Gastroesophageal sphincter (tissue), 4 donors: ENCODE measurements around the gene EHD1. TPM values are rescaled to one million over a fixed set of nuclear protein-coding genes. Genes with fewer than 3 reads are reported as not detected.

Source experiments
- ATAC-seq: fragments of 150-250 bp; one replicate; pipeline ENCODE4 v1.9.1; 2016; ENCODE audit warnings: mild to moderate bottlenecking, moderate library complexity
- H3K27ac ChIP-seq, 4 donors: fragments of 200-600 bp; sonication (generic) in 3 of 4; 1 replicate in 3 of 4; 2 replicates in 1 of 4; pipeline ENCODE4 v1.5.1; 2016 to 2019
- H3K27me3 ChIP-seq: fragments of 200-600 bp; sonication (generic); one replicate; pipeline ENCODE4 v1.5.1; 2019
- H3K36me3 ChIP-seq, 2 donors: fragments of 200-600 bp; sonication (generic); one replicate each; pipeline ENCODE4 v1.5.1; 2019; ENCODE audit warnings: control low read depth in 1 of 2
- H3K4me1 ChIP-seq, 3 donors: fragments of 200-600 bp; sonication (generic); 1 replicate in 2 of 3; 2 replicates in 1 of 3; pipeline ENCODE4 v1.5.1; 2016 to 2019; ENCODE audit warnings: control low read depth in 2 of 3
- H3K4me3 ChIP-seq, 2 donors: fragments of 200-600 bp; sonication (generic); one replicate each; pipeline ENCODE4 v1.5.1; 2019; ENCODE audit warnings: mild to moderate bottlenecking in 1 of 2, moderate library complexity in 1 of 2
- H3K9me3 ChIP-seq, 3 donors: fragments of 200-600 bp; sonication (generic); one replicate each; pipeline ENCODE4 v1.5.1; 2017 to 2019; ENCODE audit warnings: control low read depth in 2 of 3
- CTCF ChIP-seq, 4 experiments: fragments of 200-600 bp in 2 of 4; fragments of 450-650 bp in 2 of 4; sonication (generic) in 1 of 4; IDR thresholded peaks; one replicate each; pipeline ENCODE4 v1.5.1; 2017 to 2019; ENCODE audit warnings: antibody characterized with exemption in 4 of 4, mild to moderate bottlenecking in 2 of 4, moderate library complexity in 2 of 4
- EP300 ChIP-seq: sonication (generic); formaldehyde crosslinking; IDR thresholded peaks from one replicate; pipeline ENCODE4 v1.6.1; 2017; ENCODE audit warnings: antibody characterized with exemption, mild to moderate bottlenecking
- POLR2A ChIP-seq, 2 donors: fragments of 450-650 bp; IDR thresholded peaks; one replicate each; pipeline ENCODE4 v1.6.1; 2017; ENCODE audit warnings: antibody characterized with exemption in 2 of 2, mild to moderate bottlenecking in 2 of 2, moderate library complexity in 1 of 2
- POLR2AphosphoS5 ChIP-seq: sonication (generic); formaldehyde crosslinking; IDR thresholded peaks from one replicate; pipeline ENCODE4 v1.6.1; 2017; ENCODE audit warnings: antibody characterized with exemption
- WGBS, 2 donors: methylation state at CpG; one replicate each; pipeline ENCODE4 v1.1.5; 2018; ENCODE audit warnings: low coverage in 1 of 2; 5-methylcytosine and 5-hydroxymethylcytosine counted together
- total RNA-seq, 4 donors: library from RNA; depleted of rRNA; stranded (reverse); fragments of >200 nt; gene quantifications; one replicate each; pipeline ENCODE4 v1.1.0, GENCODE V29; 2016

The EHD1 gene
- total RNA-seq, 4 donors from 2014 or later: 92.1 to 188 (median 101) TPM

DNA sequence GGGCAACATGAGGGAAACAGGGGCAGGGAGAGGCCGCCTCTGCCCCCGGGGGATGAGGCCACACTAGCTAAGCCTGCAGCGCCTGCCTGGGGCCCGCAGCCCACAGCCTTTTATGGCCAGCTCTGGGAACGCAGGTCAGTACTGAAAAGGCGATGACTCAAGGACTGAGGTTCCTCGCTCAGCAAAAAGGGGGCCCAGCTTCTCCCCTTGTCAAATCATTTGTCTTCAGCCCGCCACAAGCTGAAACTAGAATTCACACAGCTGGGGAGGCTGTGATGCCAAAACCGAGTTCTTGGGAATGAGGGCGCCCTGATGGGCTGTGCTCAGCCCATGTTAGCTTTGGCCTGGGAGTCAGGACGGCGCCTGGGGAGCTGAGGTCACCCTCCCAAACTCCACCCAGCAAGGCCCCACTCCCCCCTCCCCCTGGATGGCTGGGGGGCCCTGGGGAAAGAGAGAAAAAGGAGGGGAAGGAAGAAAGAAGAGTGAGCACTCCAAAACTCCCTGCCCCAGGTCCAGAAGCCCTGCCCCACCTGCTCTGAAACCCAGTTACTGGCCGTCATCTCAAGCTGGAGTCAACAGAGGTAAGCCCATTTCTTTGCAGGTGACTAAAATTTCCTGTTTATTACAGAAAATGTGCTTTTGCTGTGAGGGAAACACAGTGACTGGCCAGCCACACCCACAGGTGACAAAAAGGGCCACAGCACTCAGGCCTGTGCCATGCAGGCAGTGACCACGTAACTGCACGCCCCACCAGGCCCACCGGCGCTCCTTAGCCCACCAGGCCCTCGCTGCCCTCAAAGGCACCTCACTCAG, 13.7 kb downstream of the EHD1 start:
- H3K36me3 ChIP-seq: peaks cover 0 to 5% of the 10 kb centered on the region in 2 donors
- TF ChIP-seq POLR2AphosphoS5: peak; percentile 90
- TF ChIP-seq CTCF (IDR thresholded peaks at IDR 0.05): peak in 1 of 4 experiments; percentile 24
- TF ChIP-seq EP300: no peak
- peak in 1 of 2 donors; percentile 25 for TF ChIP-seq POLR2A (IDR thresholded peaks at IDR 0.05)
- peak overlapping the region; percentile 84 to 98 (median 97) for H3K27ac ChIP-seq
- peaks cover 8 to 100% (median 64%) of the 10 kb centered on the region in 3 donors for H3K4me1 ChIP-seq
- H3K9me3 ChIP-seq: no peaks in the 10 kb centered on the region
- no CpG with 5 or more reads among the region's 18 CpGs for WGBS, 2 donors
- peak; percentile 86 for ATAC-seq
- H3K27me3 ChIP-seq: no peaks in the 10 kb centered on the region
- peak overlapping the region in 1 of 2 donors; percentile 28 for H3K4me3 ChIP-seq

DNA sequence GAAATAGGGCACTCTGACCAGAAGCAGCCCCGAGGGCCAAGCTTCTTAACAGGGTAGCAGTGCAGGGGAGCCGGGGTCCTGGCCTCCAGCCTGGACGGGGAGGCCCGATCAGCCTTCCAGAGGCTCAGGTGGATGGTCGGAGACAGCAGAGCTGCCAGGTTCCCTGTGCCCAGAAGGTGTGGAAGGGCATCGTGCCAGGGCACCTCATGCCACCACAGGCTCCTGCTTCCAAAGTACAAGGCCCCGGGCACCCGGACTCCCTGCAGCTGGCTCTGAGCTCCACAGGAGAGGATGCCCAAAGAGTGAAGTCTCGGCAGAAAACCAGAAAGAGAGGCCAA, 14.3 kb downstream of the EHD1 start:
- H3K9me3 ChIP-seq: no peaks in the 10 kb centered on the region
- peaks cover 6 to 100% (median 59%) of the 10 kb centered on the region in 3 donors for H3K4me1 ChIP-seq
- peaks cover 0 to 11% of the 10 kb centered on the region in 2 donors for H3K36me3 ChIP-seq
- no peaks in the 10 kb centered on the region for H3K27me3 ChIP-seq
- TF ChIP-seq EP300: no peak
- TF ChIP-seq CTCF (IDR thresholded peaks at IDR 0.05): no peak
- no peak for TF ChIP-seq POLR2AphosphoS5
- no peak for TF ChIP-seq POLR2A (IDR thresholded peaks at IDR 0.05)
- peak overlapping the region in 1 of 2 donors; percentile 28 for H3K4me3 ChIP-seq
- WGBS, 2 donors: no CpG with 5 or more reads among the region's 9 CpGs
- peak overlapping the region; percentile 84 to 98 (median 97) for H3K27ac ChIP-seq
- peak; percentile 1 for ATAC-seq

GRCh38 chr11:64863391-64864060, 14.9 kb downstream of the EHD1 start:
- Histone ChIP-seq H3K27ac (peak overlapping the region; percentile 84 to 98 (median 97)), H3K36me3 (peaks cover 0 to 17% of the 10 kb centered on the region in 2 donors), H3K9me3 (no peaks in the 10 kb centered on the region), H3K4me1 (peaks cover 6 to 100% (median 59%) of the 10 kb centered on the region in 3 donors), H3K4me3 (peak overlapping the region in 1 of 2 donors; percentile 28), H3K27me3 (no peaks in the 10 kb centered on the region)
- WGBS, 2 donors: 0 to 15% methylated on average over 1 to 5 of the region's 23 CpGs
- peak; percentile 50 for ATAC-seq
- TF ChIP-seq POLR2A (IDR thresholded peaks at IDR 0.05) (peak; percentile 20 to 21), POLR2AphosphoS5 (peak; percentile 69), CTCF (IDR thresholded peaks at IDR 0.05) (peak in 1 of 4 experiments; percentile 7), EP300 (no peak)

- TF ChIP-seq EP300 (no peak), POLR2AphosphoS5 (no peak), CTCF (IDR thresholded peaks at IDR 0.05) (no peak), POLR2A (IDR thresholded peaks at IDR 0.05) (no peak)
- H3K27ac ChIP-seq: peak overlapping the region; percentile 84 to 98 (median 97)
- no peaks in the 10 kb centered on the region for H3K9me3 ChIP-seq
- peak overlapping the region in 1 of 2 donors; percentile 28 for H3K4me3 ChIP-seq
- no peak for ATAC-seq
- no peaks in the 10 kb centered on the region for H3K27me3 ChIP-seq
- H3K36me3 ChIP-seq: peaks cover 0 to 22% of the 10 kb centered on the region in 2 donors
- peaks cover 6 to 100% (median 55%) of the 10 kb centered on the region in 3 donors for H3K4me1 ChIP-seq
- 6 to 20% methylated on average over 2 to 3 of the region's 9 CpGs for WGBS, 2 donors
Measured at GRCh38 chr11:64862987-64863390, 15.4 kb downstream of the EHD1 start.
